GM13976 (cell line): ENCODE measurements around the gene CHURC1.

Source experiments
- DNase-seq: peaks from one replicate; pipeline ENCODE4 v3.0.0; 2012; ENCODE audit warnings: low spot score
- in situ Hi-C: fragments of 300-500 bp; cut with MboI; formaldehyde crosslinking; loops from one replicate; pipeline ENCODE4 v1.12.0; 2022; ENCODE audit warnings: low sequenced_read_pairs, mixed read lengths, inconsistent platforms; ENCODE audit not compliant: unreplicated experiment
- TF ChIP-seq, protein P1 (sequence below): IDR thresholded peaks from 2 replicates; pipeline ENCODE4 v1.5.1; 2012; ENCODE audit warnings: borderline replicate concordance, mild to moderate bottlenecking; ENCODE audit not compliant: insufficient read depth; ENCODE audit errors: extremely low read depth, missing control alignments, control extremely low read depth

The CHURC1 gene

DNA sequence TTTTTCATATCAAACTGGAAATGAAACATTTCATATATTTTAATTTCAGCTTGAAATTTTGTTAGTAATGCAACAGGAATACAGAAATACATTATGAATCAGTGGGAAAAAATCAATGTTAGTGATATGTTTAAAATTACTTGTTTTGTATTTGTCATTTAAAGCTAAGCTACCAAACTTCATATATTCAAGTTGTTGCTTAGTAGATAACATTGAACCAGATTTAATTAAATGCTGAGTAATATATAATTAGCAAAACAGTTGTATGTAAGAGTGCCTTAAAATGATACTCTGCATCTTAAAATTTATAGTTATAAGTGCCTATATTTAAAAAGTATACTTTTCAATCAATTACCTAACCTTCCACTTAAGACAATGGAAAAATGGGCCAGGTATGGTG, 5.0 kb downstream of the CHURC1 start:
- TF ChIP-seq, protein P1, sequence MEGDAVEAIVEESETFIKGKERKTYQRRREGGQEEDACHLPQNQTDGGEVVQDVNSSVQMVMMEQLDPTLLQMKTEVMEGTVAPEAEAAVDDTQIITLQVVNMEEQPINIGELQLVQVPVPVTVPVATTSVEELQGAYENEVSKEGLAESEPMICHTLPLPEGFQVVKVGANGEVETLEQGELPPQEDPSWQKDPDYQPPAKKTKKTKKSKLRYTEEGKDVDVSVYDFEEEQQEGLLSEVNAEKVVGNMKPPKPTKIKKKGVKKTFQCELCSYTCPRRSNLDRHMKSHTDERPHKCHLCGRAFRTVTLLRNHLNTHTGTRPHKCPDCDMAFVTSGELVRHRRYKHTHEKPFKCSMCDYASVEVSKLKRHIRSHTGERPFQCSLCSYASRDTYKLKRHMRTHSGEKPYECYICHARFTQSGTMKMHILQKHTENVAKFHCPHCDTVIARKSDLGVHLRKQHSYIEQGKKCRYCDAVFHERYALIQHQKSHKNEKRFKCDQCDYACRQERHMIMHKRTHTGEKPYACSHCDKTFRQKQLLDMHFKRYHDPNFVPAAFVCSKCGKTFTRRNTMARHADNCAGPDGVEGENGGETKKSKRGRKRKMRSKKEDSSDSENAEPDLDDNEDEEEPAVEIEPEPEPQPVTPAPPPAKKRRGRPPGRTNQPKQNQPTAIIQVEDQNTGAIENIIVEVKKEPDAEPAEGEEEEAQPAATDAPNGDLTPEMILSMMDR, result no peak
- in situ Hi-C loops, result no loop called here
- DNase-seq, result no peak

- in situ Hi-C loops, result no loop called here
- no peak for DNase-seq
- TF ChIP-seq, protein P1, result no peak
Measured at GRCh38 chr14:64919618-64920017, 5.4 kb downstream of the CHURC1 start.

DNA sequence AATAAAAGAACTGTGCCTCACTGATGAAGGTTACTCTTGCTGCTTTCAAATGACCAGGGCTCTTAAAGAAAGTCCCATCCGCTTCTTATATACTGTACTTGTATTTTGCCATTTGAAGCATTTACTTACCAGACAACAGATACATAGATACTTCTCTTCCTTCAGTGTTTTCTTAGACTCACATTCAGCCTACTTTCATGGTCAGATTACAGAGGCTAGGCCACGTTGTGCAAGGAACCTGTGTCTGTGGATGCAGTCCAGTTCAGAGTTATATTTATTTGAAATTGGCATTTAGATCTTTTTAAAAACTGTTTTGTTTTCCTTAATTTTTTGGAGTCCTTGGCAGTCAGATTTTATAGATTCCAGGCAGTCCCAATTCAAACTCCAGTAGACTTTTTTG, 6.2 kb downstream of the CHURC1 start:
- TF ChIP-seq, protein P1, result no peak
- DNase-seq, result no peak
- in situ Hi-C loops, result no loop called here

DNA sequence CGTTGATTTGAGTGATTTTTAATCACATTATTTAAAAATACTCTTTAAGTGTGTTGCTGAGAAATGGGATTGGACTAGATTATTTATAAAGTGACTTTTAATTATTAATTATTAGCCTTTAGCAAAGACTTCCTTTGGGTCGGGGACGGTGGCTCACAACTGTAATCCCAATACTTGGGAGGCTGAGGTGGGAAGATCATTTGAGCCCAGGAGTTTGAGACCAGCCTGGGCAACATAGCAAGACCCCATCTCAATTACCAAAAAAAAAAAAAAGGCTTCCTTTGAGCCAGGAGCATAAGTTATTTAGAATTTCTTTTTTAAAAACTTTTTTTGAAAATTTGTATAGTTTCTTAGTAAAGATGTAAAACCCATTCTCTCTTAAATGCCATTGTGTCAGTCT, 8.8 kb downstream of the CHURC1 start:
- TF ChIP-seq, protein P1, result no peak
- in situ Hi-C loops, result no loop called here
- no peak for DNase-seq

- TF ChIP-seq, protein P1, result no peak
- in situ Hi-C loops, result no loop called here
- DNase-seq, result no peak
Measured at GRCh38 chr14:64926398-64926995, 12.2 kb downstream of the CHURC1 start.

GRCh38 chr14:64927031-64927430, 12.8 kb downstream of the CHURC1 start:
- DNase-seq, result no peak
- TF ChIP-seq, protein P1, result no peak
- in situ Hi-C loops, result no loop called here

DNA sequence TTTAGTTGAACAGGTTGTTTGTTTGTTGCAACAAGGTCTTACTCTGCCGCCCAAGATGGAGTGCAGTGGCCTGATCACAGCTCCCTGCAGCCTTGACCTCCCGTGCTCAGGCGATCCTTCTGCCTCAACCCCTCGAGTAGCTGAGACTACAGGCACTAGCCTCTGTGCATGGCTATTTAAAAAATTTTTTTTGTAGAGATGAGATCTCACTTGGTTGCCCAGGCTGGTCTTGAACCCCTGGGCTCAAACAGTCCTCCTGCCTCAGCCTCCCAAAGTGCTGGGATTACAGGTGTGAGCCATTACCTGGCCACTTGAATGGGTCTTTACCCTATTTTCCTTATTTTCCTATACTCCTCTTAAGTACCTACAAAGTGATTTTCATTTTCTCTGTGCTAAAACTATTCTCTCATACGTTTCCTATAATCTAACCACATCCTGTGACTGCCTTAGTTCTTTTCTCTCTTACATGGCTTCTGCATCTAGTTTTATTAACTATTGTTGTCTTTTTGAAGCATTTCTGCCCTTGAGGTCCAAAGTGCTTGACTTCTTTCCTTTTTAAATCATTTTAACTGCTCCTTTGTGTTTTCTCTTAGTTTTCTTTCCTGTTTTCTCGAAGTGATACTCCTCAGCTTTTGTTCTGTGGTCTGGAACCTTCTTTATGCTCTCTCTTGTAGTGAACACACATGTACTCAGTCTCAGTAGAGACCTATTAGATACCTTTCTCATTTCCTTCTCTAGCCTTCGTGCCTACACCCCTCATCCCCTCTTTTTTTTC, 14.2 kb downstream of the CHURC1 start:
- no peak for DNase-seq
- in situ Hi-C loops, result no loop called here
- TF ChIP-seq, protein P1, result no peak
